H1 (cell line): Measurements from ENCODE around the gene TPRN.

Experiments used
- BRCA1 ChIP-seq: IDR thresholded peaks from 2 replicates; pipeline ENCODE4 v1.6.1; 2012; ENCODE audit warnings: low read depth, low read length, improper control_type of control experiment
- CEBPB ChIP-seq: IDR thresholded peaks from 2 replicates; pipeline ENCODE4 v1.6.1; 2012; ENCODE audit warnings: low read depth, low read length
- EGR1 ChIP-seq: IDR thresholded peaks from 2 replicates; pipeline ENCODE4 v1.6.1; 2011; ENCODE audit warnings: low read depth, low read length, borderline replicate concordance
- JUND ChIP-seq: IDR thresholded peaks from 2 replicates; pipeline ENCODE4 v1.6.1; 2011; ENCODE audit warnings: mild to moderate bottlenecking, improper control_type of control experiment, low read length
- KDM4A ChIP-seq: IDR thresholded peaks from one replicate; pipeline ENCODE4 v1.7.1; 2012; ENCODE audit warnings: low read depth, mild to moderate bottlenecking, moderate library complexity, low read length, inconsistent platforms; ENCODE audit not compliant: severe bottlenecking
- POLR2AphosphoS5 ChIP-seq: IDR thresholded peaks from 2 replicates; pipeline ENCODE4 v1.6.1; 2011; ENCODE audit warnings: low read depth, low read length
- ZNF274 ChIP-seq: IDR thresholded peaks from 2 replicates; pipeline ENCODE4 v1.7.0; 2012; ENCODE audit warnings: low read length, borderline replicate concordance; ENCODE audit errors: extremely low read depth
- TF ChIP-seq, protein P1 (sequence below), 3 experiments: IDR thresholded peaks; 1 replicate in 2 of 3; 2 replicates in 1 of 3; pipeline versions ENCODE4 v1.5.1 to v1.6.1; 2011; ENCODE audit warnings: low read length in 3 of 3, mild to moderate bottlenecking in 3 of 3, inconsistent platforms in 2 of 3, low read depth in 1 of 3, moderate library complexity in 1 of 3; ENCODE audit not compliant: insufficient read depth in 1 of 3; ENCODE audit errors: control extremely low read depth in 1 of 3
- TF ChIP-seq, protein P2 (sequence below): IDR thresholded peaks from 2 replicates; pipeline ENCODE4 v1.6.1; 2012; ENCODE audit warnings: low read length, inconsistent platforms
- TF ChIP-seq, protein P3 (sequence below): IDR thresholded peaks from 2 replicates; pipeline ENCODE4 v1.6.1; 2011; ENCODE audit warnings: low read length, improper control_type of control experiment

DNA sequence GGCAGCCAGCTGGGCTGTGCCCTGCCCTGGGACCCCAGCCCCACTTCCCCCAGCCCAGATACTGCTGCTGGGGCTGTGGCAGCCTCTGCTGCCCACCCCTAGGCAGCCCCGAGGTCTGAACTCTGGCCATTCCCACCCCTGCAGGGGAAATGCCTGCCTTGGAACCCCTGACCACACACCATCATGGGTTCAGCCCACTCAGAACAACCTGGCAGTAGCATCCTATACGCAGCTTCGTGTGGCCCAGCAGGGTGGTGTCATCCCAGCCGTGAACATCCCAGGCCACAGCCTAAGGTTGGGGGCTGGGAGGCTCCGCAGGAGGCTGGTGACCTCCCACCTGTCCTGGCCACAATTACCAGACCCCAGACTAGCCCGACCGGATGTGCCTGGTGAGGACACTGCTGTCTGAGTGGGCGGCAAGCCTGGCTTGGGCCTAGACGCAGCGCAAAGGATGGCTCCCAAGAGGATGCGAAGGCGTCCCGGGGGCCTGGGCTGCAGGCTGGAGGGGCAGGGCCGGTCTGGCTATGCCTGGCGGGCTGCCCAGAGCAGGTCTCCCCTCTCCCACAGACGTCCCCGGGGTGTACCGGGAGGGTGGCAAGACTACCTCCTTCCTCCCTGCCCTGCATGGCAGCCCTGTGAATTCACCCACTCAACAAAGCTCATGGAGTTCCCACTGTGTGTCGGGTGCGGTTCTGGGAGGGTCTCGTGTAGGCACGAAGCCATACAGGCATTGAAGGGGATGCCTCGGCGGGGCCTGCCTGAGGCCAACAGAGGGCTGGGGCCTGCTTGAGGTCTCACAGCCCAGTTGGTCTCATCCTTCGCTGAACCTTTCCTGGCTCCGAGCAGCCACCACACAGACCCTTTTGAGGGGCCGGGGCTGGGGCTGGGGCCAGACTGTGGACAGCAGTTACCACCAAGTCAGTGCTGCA, 28.7 kb upstream of the TPRN start:
- TF ChIP-seq EGR1 (no peak), KDM4A (no peak), CEBPB (no peak), JUND (no peak), POLR2AphosphoS5 (no peak), ZNF274 (no peak), BRCA1 (no peak)
- TF ChIP-seq, protein P1, sequence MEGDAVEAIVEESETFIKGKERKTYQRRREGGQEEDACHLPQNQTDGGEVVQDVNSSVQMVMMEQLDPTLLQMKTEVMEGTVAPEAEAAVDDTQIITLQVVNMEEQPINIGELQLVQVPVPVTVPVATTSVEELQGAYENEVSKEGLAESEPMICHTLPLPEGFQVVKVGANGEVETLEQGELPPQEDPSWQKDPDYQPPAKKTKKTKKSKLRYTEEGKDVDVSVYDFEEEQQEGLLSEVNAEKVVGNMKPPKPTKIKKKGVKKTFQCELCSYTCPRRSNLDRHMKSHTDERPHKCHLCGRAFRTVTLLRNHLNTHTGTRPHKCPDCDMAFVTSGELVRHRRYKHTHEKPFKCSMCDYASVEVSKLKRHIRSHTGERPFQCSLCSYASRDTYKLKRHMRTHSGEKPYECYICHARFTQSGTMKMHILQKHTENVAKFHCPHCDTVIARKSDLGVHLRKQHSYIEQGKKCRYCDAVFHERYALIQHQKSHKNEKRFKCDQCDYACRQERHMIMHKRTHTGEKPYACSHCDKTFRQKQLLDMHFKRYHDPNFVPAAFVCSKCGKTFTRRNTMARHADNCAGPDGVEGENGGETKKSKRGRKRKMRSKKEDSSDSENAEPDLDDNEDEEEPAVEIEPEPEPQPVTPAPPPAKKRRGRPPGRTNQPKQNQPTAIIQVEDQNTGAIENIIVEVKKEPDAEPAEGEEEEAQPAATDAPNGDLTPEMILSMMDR (IDR thresholded peaks at IDR 0.05; ENCODE audit: control extremely low read depth in 1 of 3, insufficient read depth in 1 of 3, low read depth in 1 of 3, low read length in 3 of 3) = no peak
- TF ChIP-seq, protein P2, sequence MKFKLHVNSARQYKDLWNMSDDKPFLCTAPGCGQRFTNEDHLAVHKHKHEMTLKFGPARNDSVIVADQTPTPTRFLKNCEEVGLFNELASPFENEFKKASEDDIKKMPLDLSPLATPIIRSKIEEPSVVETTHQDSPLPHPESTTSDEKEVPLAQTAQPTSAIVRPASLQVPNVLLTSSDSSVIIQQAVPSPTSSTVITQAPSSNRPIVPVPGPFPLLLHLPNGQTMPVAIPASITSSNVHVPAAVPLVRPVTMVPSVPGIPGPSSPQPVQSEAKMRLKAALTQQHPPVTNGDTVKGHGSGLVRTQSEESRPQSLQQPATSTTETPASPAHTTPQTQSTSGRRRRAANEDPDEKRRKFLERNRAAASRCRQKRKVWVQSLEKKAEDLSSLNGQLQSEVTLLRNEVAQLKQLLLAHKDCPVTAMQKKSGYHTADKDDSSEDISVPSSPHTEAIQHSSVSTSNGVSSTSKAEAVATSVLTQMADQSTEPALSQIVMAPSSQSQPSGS = no peak
- TF ChIP-seq, protein P3, sequence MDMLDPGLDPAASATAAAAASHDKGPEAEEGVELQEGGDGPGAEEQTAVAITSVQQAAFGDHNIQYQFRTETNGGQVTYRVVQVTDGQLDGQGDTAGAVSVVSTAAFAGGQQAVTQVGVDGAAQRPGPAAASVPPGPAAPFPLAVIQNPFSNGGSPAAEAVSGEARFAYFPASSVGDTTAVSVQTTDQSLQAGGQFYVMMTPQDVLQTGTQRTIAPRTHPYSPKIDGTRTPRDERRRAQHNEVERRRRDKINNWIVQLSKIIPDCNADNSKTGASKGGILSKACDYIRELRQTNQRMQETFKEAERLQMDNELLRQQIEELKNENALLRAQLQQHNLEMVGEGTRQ = no peak
